HepG2 (cell line): ENCODE results near the gene EOMES. TPM values are rescaled to one million over a fixed set of nuclear protein-coding genes. Genes with fewer than 3 reads are reported as not detected.

Experiments used
- ATAC-seq: fragments of 200-7000 bp; cut with Tn5 transposase; 3 replicates; pipeline ENCODE4 v1.9.1; 2020; ENCODE audit warnings: mild to moderate bottlenecking, moderate library complexity
- BruUV-seq: library from RNA; stranded (reverse); fragments of 400-500 nt; replicated peaks from 2 replicates; lab custom pipeline; 2021; lab: Mats Ljungman, UMichigan
- CTCF ChIA-PET: fragments of 300-600 bp; formaldehyde crosslinking; extraction: SDS; loops from one replicate; lab custom pipeline; 2021; ENCODE audit warnings: low total read pairs, inconsistent platforms, low intra/inter-chr PET ratio; lab: Yijun Ruan, JAX
- POLR2A ChIA-PET: fragments of 350-600 bp; sonication (Branson Sonifier 250); formaldehyde crosslinking; loops from one replicate; lab custom pipeline; 2020; ENCODE audit warnings: antibody characterized with exemption, inconsistent platforms; lab: Yijun Ruan, JAX
- DNase-seq: peaks from one replicate; pipeline ENCODE4 v3.0.0-alpha.2; 2015; ENCODE audit warnings: low spot score
- FAIRE-seq: peaks from 3 replicates; lab custom pipeline; 2011; peaks lifted over from hg19 to GRCh38; lab: Jason Lieb, UNC
- H2AFZ ChIP-seq: one replicate; pipeline ENCODE4 v1.6.1; 2011; ENCODE audit warnings: low read length, inconsistent platforms
- H3K27ac ChIP-seq: fragments of 300-600 bp; 3 replicates; pipeline ENCODE4 v1.8.0; 2011; ENCODE audit warnings: mixed run types, mild to moderate bottlenecking, mixed read lengths, low read length, inconsistent platforms; ENCODE audit not compliant: insufficient read depth; ENCODE audit errors: extremely low read length
- H3K27me3 ChIP-seq, 2 experiments: fragments of 200-600 bp in 1 of 2; 2 replicates in 1 of 2; 3 replicates in 1 of 2; pipeline versions ENCODE4 v1.6.0 to v1.8.0; 2011; ENCODE audit warnings: low read length in 2 of 2, mild to moderate bottlenecking in 2 of 2, moderate library complexity in 2 of 2, inconsistent platforms in 1 of 2; ENCODE audit not compliant: insufficient read depth in 2 of 2, control insufficient read depth in 1 of 2
- H3K36me3 ChIP-seq, 2 experiments: fragments of 200-600 bp in 1 of 2; replicated peaks in 1 of 2; 2 replicates in 1 of 2; 3 replicates in 1 of 2; pipeline versions ENCODE4 v1.5.1 to v1.8.0; 2011; ENCODE audit warnings: low read length in 2 of 2, inconsistent platforms in 1 of 2; ENCODE audit not compliant: insufficient read depth in 2 of 2, control insufficient read depth in 1 of 2
- H3K4me1 ChIP-seq: 2 replicates; pipeline ENCODE4 v1.5.1; 2012; ENCODE audit warnings: low read length, inconsistent platforms; ENCODE audit not compliant: insufficient read depth
- H3K4me2 ChIP-seq: 2 replicates; pipeline ENCODE4 v1.6.0; 2011; ENCODE audit warnings: low read depth, low read length, inconsistent platforms
- H3K4me3 ChIP-seq, 3 experiments: fragments of 200-600 bp in 1 of 3; sonication (generic), shearing (Covaris generic) in 1 of 3; replicated peaks in 1 of 3; 2 replicates each; pipeline ENCODE4 v1.5.1; 2011 to 2016; ENCODE audit warnings: low read length in 3 of 3, inconsistent platforms in 2 of 3, low read depth in 2 of 3, mild to moderate bottlenecking in 2 of 3, control low read depth in 1 of 3, mixed read lengths in 1 of 3; ENCODE audit not compliant: insufficient read depth in 1 of 3
- H3K79me2 ChIP-seq: one replicate; pipeline ENCODE4 v1.6.1; 2011; ENCODE audit warnings: low read length, inconsistent platforms; ENCODE audit not compliant: insufficient read depth
- H3K9ac ChIP-seq: 2 replicates; pipeline ENCODE4 v1.6.0; 2011; ENCODE audit warnings: mild to moderate bottlenecking, low read depth, low read length, inconsistent platforms; ENCODE audit not compliant: insufficient read depth
- H3K9me3 ChIP-seq: 2 replicates; pipeline ENCODE4 v1.5.1; 2012; ENCODE audit warnings: mild to moderate bottlenecking, low read length
- H4K20me1 ChIP-seq: 2 replicates; pipeline ENCODE4 v1.6.0; 2011; ENCODE audit warnings: inconsistent platforms, mild to moderate bottlenecking, low read length, moderate library complexity; ENCODE audit not compliant: insufficient read depth
- IRF9 ChIP-seq: sonication (generic); formaldehyde crosslinking; IDR thresholded peaks from 2 replicates; pipeline ENCODE4 v1.8.0; 2022; ENCODE audit warnings: missing genetic modification reagents, mild to moderate bottlenecking, borderline replicate concordance
- JARID2 ChIP-seq: sonication (generic); formaldehyde crosslinking; IDR thresholded peaks from 2 replicates; pipeline ENCODE4 v1.8.1; 2023; ENCODE audit warnings: missing genetic modification reagents, inconsistent platforms; ENCODE audit not compliant: insufficient replicate concordance
- TP53 ChIP-seq: sonication (generic); formaldehyde crosslinking; conservative IDR thresholded peaks from 2 replicates; pipeline ENCODE4 v1.4.0; 2020; ENCODE audit warnings: missing genetic modification reagents
- ZNF136 ChIP-seq: sonication (generic); formaldehyde crosslinking; IDR thresholded peaks from 2 replicates; pipeline ENCODE4 v1.8.1; 2022; ENCODE audit warnings: low read depth, mild to moderate bottlenecking, moderate library complexity, missing genetic modification reagents
- ZNF383 ChIP-seq: sonication (generic); formaldehyde crosslinking; IDR thresholded peaks from 2 replicates; pipeline ENCODE4 v1.4.0; 2020; ENCODE audit warnings: missing genetic modification reagents, mild to moderate bottlenecking, borderline replicate concordance
- ZNF776 ChIP-seq: sonication (generic); formaldehyde crosslinking; IDR thresholded peaks from 2 replicates; pipeline ENCODE4 v1.4.0; 2020; ENCODE audit warnings: mild to moderate bottlenecking, missing genetic modification reagents
- WGBS: methylation state at CpG from one replicate; pipeline ENCODE4 v1.1.6; 2017; ENCODE audit warnings: low lambda C conversion rate; 5-methylcytosine and 5-hydroxymethylcytosine counted together
- in situ Hi-C: cut with HindIII; loops from 2 replicates; pipeline ENCODE4 v1.10.0; 2017; ENCODE audit warnings: low pct_unique_long_range_greater_than_20kb; ENCODE audit not compliant: extremely low pct_ligation_motif_present
- intact Hi-C: fragments of 100-400 bp; cut with micrococcal nuclease; formaldehyde crosslinking; loops from one replicate; pipeline ENCODE4 v1.10.0; 2022; ENCODE audit not compliant: unreplicated experiment
- polyA plus RNA-seq, 8 experiments: library from polyadenylated mRNA; depleted of rRNA in 3 of 8; stranded (reverse) in 7 of 8; unstranded in 1 of 8; fragments of >200 nt; fragmentation: Illumina TruSeq in 4 of 8; extraction: Trizol in 4 of 8; gene quantifications; 2 replicates each; pipeline versions ENCODE4 v1.2.1 to v1.2.3, GENCODE V29; 2011 to 2016; ENCODE audit warnings: low read depth in 4 of 8, missing spikeins in 1 of 8, mixed read lengths in 1 of 8; ENCODE audit not compliant: insufficient read depth in 1 of 8
- total RNA-seq, 5 experiments: library from RNA; depleted of rRNA; stranded (reverse); fragments of >200 nt; fragmentation: Illumina TruSeq; extraction: Trizol; gene quantifications; 2 replicates each; pipeline ENCODE4 v1.2.3, GENCODE V29; 2016; ENCODE audit warnings: low read depth in 1 of 5
- TF ChIP-seq, protein P1 (sequence below), 2 experiments: sonication (generic) in 1 of 2; formaldehyde crosslinking in 1 of 2; IDR thresholded peaks; 2 replicates each; pipeline versions ENCODE4 v1.4.0 to v1.6.1; 2016 to 2020; ENCODE audit warnings: borderline replicate concordance in 1 of 2, low read depth in 1 of 2, mild to moderate bottlenecking in 1 of 2, missing genetic modification reagents in 1 of 2

The EOMES gene
- total and polyA plus RNA-seq, 2 of the 13 experiments (the other 11 are each of a cell fraction or from before 2014, with no cell fraction given) = 0.11 to 0.12 TPM

- POLR2A ChIA-PET = no interaction called here
- Histone ChIP-seq H3K4me1 (0 out of 2 replicates have a peak, but pooled peaks cover under 1% of the 10 kb centered on the region), H3K4me2 (no peak overlapping the region), H3K36me3 (no peaks in the 10 kb centered on the region), H3K4me3 (no peak overlapping the region), H4K20me1 (no peaks in the 10 kb centered on the region), H2AFZ (no peak overlapping the region), H3K9ac (no peak overlapping the region), H3K27me3 (no peaks in the 10 kb centered on the region; a peak in 1 of 5 replicates), H3K9me3 (no peaks in the 10 kb centered on the region), H3K27ac (no peak overlapping the region), H3K79me2 (no peaks in the 10 kb centered on the region)
- DNase-seq (no peak), FAIRE-seq (no peak), ATAC-seq (no peak)
- TF ChIP-seq TP53 (CRISPR knock-in tag) = no peak
- intact Hi-C loops (no loop called here), in situ Hi-C loops (no loop called here)
- CTCF ChIA-PET = no interaction called here
- no TSS peak for BruUV-seq
- 0% methylated on average over 1 of the region's 1 CpG for WGBS
Observed at GRCh38 chr3:27686642-27687041, 35.5 kb downstream of the EOMES start.

- Histone ChIP-seq H3K4me1 (peaks cover 10% of the 10 kb centered on the region), H3K36me3 (no peaks in the 10 kb centered on the region), H3K27ac (no peak overlapping the region), H3K4me2 (no peak overlapping the region), H3K9ac (no peak overlapping the region), H2AFZ (no peak overlapping the region), H3K27me3 (no peaks in the 10 kb centered on the region; a peak in 1 of 5 replicates), H3K4me3 (no peak overlapping the region), H3K9me3 (no peaks in the 10 kb centered on the region), H4K20me1 (no peaks in the 10 kb centered on the region), H3K79me2 (no peaks in the 10 kb centered on the region)
- ChIA-PET POLR2A (no interaction called here), CTCF (no interaction called here)
- no TSS peak for BruUV-seq
- intact Hi-C loops (no loop called here), in situ Hi-C loops (no loop called here)
- WGBS = 88% methylated on average over 1 of the region's 1 CpG
- TF ChIP-seq JARID2 (CRISPR knock-in tag) (no peak), ZNF383 (CRISPR knock-in tag) (no peak), ZNF136 (CRISPR knock-in tag) (no peak), IRF9 (CRISPR knock-in tag) (no peak), ZNF776 (CRISPR knock-in tag) (no peak)
- TF ChIP-seq, protein P1, sequence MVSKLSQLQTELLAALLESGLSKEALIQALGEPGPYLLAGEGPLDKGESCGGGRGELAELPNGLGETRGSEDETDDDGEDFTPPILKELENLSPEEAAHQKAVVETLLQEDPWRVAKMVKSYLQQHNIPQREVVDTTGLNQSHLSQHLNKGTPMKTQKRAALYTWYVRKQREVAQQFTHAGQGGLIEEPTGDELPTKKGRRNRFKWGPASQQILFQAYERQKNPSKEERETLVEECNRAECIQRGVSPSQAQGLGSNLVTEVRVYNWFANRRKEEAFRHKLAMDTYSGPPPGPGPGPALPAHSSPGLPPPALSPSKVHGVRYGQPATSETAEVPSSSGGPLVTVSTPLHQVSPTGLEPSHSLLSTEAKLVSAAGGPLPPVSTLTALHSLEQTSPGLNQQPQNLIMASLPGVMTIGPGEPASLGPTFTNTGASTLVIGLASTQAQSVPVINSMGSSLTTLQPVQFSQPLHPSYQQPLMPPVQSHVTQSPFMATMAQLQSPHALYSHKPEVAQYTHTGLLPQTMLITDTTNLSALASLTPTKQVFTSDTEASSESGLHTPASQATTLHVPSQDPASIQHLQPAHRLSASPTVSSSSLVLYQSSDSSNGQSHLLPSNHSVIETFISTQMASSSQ (IDR thresholded peaks at IDR 0.05; ENCODE audit: low read depth) = no peak
- TF ChIP-seq, protein P1 (CRISPR knock-in tag; IDR thresholded peaks at IDR 0.05; ENCODE audit: borderline replicate concordance) = no peak
- FAIRE-seq (no peak), ATAC-seq (no peak), DNase-seq (no peak)
Observed at GRCh38 chr3:27685474-27685873, 36.6 kb downstream of the EOMES start.
